NCI-H2081 treated with DMSO at 0.1 percent for 48 hours (cell line): ENCODE measurements around the gene AGPAT2.

Experiments used
- DNase-seq: peaks from one replicate; lab custom pipeline; 2025; lab: John Stamatoyannopoulos, UW

The AGPAT2 gene

GRCh38 chr9:136625101-136626065 lies 61.9 kb downstream of the AGPAT2 start:
- no peak for DNase-seq

- DNase-seq, result no peak
Measured at GRCh38 chr9:136624184-136624951, 62.9 kb downstream of the AGPAT2 start.

GRCh38 chr9:136623842-136624183 lies 63.4 kb downstream of the AGPAT2 start:
- no peak for DNase-seq
